ENCODE data around the gene GAB3.

GRCh38 chrX:154751669-154752271 is 893 bp upstream of the GAB3 start:
- TF ChIP-seq CTCF (conservative IDR thresholded peaks at IDR 0.05; ENCODE audit: low read depth in 2 of 2) (no peak), REST (IDR thresholded peaks at IDR 0.05; ENCODE audit: unreplicated experiment) (no peak), EZH2 (IDR thresholded peaks at IDR 0.05; ENCODE audit: low read depth, unreplicated experiment) (no peak), ZNF331 (CRISPR knock-in tag; IDR thresholded peaks at IDR 0.05; ENCODE audit: low read depth) (no peak), CREB1 (CRISPR knock-in tag; IDR thresholded peaks at IDR 0.05; ENCODE audit: low read depth) (no peak), POLR2AphosphoS5 (IDR thresholded peaks at IDR 0.05; ENCODE audit: low read depth) (no peak), EZH2phosphoT487 (IDR thresholded peaks at IDR 0.05; ENCODE audit: unreplicated experiment) (no peak)
